LHCN-M2 (cell line): ENCODE results near the gene HOXC11. TPM values are rescaled to one million over a fixed set of nuclear protein-coding genes. Genes with fewer than 3 reads are reported as not detected.
A peak's percentile ranks its signal among the peaks of the same experiment; 100 is the strongest.

Experiments used
- DNase-seq: peaks from one replicate; pipeline ENCODE4 v3.0.0-alpha.2; 2012; ENCODE audit warnings: low read depth
- total RNA-seq: library from RNA; depleted of rRNA; stranded (reverse); fragments of >200 nt; gene quantifications from 2 replicates; pipeline ENCODE4 v1.2.3, GENCODE V29; 2014

The HOXC11 gene
- total RNA-seq, 1 experiment from 2014 or later, result 3.4 TPM

DNA sequence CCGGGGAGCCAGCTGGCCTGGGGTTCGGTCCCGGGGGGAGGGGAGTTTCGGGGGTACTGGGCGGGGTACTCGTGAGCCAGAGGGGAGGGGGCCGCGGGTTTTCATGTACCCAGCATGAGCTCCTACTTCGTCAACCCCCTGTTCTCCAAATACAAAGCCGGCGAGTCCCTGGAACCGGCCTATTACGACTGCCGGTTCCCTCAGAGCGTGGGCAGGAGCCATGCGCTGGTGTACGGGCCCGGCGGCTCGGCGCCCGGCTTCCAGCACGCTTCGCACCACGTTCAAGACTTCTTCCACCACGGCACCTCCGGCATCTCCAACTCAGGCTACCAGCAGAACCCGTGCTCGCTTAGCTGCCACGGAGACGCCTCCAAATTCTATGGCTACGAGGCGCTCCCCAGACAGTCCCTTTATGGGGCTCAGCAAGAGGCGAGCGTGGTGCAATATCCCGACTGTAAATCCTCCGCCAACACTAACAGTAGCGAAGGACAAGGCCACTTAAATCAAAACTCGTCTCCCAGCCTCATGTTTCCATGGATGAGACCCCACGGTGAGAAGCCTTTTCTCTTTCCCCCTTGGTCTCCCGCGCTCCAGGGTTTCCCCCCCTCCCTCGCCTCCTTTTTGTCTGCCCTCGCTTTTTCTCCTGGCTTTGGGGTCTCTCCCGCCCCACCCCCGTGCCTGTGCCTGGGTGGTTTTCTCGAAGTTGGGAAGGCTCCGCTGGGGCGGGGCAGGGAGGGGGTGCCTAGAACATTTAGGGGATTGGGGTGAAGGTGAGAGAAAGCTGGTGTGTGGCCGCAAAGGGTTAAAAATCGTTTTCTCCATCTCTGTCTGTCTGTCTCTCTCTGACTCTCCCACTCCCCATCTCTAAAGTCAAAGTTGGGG, 36.5 kb downstream of the HOXC11 start:
- DNase-seq, result no peak

DNA sequence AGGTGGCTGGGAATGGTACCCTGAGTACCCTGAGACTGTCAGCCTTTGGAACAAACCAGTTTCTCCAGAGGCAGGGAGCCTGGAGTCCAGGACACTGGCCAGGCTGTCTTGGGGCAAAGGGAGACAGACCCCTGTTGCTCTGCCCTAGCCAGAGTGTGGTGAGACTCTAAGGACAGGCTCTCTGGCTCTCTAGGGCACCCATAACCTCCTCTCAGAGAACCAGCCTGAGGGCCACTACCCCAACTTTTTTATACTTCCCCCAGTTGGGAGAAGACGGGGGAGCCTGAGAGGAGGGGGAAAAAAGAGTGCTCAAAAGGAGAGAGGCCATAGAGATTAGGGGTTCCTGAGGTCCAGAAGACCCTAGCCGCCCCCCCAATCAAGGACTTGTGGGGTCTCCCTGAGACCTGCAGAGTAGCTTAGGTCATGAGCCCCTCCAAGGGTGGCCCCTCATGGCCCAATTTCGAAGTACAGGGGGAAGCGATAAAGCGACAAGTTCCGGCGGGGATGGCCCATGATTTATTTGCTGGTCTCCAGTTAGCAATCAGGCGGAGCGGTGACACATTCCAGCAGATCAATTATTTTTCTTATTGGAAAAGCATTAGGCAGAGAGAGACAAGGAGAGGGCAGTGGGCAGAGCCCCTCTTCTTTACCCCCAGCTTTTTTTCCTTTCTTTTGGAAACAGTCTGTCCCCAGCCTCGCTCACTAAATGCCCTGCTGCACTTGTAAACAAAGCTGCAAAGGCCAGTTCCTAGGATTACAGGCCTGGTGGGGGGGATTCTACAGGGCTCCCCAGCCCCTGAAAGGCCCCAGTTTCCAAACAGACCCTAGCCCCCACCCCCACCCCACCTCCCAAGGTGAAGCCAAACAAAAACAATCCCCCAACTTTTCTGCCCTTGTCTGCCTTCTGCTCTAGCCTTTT, 37.4 kb downstream of the HOXC11 start:
- no peak for DNase-seq

GRCh38 chr12:54010972-54011664, 38.2 kb downstream of the HOXC11 start:
- DNase-seq, result no peak

GRCh38 chr12:54011665-54012532, 39.0 kb downstream of the HOXC11 start:
- no peak for DNase-seq

DNA sequence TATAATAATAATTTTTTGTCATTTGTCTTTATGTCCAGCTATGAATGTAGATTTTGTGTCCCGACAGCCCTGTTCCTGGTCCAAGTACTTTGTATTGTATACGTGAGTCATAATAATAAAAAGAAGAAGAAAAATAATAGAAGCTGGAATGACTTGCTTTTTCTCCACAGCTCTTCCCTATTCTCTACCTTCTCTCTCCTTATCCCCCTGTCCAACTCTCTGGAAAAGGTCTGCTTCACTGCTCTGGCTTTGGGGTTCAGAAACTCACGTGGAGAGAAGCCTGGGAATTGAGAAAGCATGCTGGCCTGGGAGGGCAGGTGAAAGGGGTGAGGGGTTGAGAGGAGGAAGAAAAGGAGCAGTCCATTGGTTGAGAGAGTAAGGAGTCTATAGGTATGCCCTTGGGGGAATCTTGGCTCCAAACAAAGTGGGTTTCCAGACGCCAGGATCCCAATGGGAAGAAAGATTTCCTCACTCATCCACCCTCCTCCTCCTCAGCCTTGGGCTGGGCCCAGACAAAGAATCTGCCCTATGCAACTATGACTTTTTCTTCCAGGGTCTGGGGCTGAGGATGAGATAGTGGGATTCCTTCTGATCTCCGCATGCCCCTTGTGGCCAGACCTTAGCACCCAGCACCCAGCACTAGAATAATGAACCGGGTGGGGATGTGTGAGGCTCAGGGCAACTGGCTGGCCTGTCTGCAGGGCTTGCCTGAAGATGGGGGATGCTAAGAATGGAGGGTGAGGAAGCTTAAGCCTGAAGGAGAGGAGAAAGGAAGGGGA, 39.9 kb downstream of the HOXC11 start:
- no peak for DNase-seq

- DNase-seq, result no peak
Measured at GRCh38 chr12:54014377-54015017, 41.6 kb downstream of the HOXC11 start.

- no peak for DNase-seq
Measured at GRCh38 chr12:54015018-54015931, 42.3 kb downstream of the HOXC11 start.

DNA sequence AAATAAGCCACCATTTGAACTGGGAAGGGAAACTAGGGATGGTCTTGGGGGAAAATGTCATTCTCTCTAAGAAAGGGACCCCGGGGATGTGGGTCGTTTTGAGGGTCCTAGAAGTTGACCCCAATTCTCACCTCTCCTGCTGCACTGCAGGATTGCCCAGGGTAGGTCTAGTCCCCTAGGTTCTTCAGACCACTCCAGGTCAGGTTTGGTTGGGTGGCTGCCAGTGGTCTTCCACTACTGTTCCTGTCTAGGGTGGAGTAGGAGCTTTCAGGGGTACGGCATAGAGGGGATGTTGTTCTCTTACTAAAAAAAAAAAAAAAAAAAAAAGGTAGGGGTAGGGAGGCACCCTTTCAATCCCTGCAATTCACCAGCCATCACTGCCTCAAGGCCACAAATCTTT, 43.1 kb downstream of the HOXC11 start:
- no peak for DNase-seq

GRCh38 chr12:54016478-54016964, 43.6 kb downstream of the HOXC11 start:
- peak; percentile 96 for DNase-seq

- DNase-seq, result peak; percentile 68
Measured at GRCh38 chr12:54017027-54017788, 44.3 kb downstream of the HOXC11 start.

GRCh38 chr12:54017878-54018467, 45.0 kb downstream of the HOXC11 start:
- DNase-seq, result peak; percentile 95

DNA sequence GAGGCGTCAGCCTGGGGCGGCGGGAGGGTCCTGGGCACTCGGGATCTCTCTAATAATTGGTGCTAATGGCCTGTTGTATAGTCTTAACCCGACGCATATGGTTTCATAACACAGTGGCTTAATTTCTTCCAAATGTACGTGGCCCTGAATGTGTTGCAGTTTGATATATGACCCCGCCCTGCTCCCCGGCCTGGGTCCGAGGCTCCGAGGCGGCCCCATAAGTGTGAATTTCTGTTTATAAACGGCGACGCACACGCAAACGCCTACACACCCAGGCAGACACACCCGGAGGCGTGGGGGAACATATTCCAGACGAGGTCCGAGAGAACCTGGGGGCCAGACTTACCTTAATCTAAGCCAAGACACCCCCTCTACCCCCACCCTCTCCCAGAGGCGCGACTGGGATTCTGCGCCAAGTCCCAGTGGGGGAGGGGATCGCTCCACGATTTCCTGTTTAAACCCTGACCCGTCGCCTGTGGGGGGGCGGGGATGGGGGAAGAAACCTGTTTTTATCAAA, 45.6 kb downstream of the HOXC11 start:
- DNase-seq, result peak; percentile 71

DNA sequence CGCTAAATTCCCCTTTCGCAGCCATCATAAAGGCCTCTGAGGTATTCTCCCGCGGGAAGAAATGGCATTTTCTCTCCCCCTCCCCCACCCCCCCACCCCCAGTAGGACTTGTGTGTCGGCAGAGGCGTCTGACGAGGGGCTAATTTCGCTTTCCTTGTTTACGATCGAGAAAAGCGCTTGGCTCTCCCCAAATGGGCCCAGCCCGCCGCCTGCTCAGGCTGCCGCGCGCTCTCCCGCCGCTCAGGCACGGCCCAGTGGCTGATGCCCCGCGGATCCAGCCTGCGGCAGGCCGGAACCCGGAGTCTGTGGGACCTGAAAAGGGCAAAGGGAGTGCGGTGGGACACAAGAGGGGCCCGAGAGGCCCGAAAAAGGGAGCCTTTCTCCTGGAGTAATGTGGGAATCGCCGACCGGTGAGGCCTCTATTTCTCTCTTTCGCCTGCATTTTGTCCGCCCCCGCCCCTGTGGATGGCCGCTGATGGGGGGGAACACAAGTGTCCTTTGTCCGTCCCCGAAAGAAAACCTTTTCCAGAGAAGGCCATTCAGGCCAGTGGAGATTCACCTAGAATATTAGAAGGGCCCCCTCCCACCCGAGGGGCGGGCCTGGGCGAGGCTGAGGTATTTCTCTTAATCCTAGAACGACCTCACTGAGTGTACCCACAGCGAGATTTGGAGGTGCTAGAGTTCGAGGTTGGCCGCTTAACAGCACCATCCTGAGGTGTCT, 46.3 kb downstream of the HOXC11 start:
- no peak for DNase-seq

DNA sequence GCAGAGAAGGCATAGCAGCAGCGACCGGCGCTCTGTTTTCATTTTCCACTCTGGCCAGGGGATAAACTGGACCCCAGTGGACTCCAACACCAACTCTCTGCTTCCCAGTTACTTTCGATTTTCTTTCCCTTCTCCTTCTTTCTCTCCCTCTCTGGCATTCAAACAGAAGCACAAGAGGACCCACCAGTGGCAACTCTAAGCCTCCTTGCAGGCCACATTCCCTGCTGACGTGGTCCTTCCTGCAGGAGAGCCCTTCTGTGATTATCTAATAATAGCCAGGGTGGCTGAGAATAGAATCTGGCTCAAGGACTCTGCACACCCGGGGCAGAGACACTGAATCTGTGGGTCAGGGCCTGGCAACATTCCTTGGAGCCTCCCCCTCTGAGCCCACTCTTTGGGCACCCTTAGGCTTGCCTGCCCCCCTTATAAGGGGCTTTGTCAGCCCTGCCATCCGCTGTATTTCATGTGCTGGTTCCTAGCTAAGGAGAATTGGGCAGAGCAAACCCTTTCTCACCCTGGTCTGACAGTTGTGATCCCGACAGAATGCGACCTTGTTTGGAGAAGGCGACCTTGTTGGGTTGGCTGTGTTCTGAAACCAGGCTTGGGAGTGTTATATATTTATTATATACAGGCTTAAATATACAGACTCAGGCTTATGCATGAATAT, 47.1 kb downstream of the HOXC11 start:
- DNase-seq, result peak; percentile 73

- no peak for DNase-seq
Measured at GRCh38 chr12:54020591-54021405, 47.9 kb downstream of the HOXC11 start.
